Measurements from ENCODE around the gene RBBP8.

DNA sequence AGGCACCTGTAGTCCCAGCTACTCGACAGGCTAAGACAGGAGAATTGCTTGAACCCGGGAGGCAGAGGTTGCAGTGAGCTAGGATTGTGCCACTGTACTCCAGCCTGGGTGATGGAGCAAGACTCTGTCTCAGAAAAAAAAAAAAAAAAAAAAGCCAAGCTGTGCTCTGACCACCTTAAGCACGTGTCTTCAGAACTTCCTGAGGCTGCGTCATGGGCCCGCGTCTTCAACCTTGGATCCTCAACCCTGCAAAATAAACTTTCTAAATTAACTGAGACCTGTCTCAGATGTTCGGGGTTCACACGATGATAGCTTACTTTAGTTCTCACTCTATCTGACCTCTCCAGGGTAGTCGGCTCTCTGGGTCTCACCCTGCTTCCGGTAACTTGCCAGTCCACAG is 136.4 kb downstream of the RBBP8 start:
- TF ChIP-seq CTCF (IDR thresholded peaks at IDR 0.05) (no peak), POLR2A (IDR thresholded peaks at IDR 0.05; ENCODE audit: low read depth) (no peak), EP300 (IDR thresholded peaks at IDR 0.05) (no peak), POLR2AphosphoS5 (IDR thresholded peaks at IDR 0.05) (no peak)

Data from esophagus muscularis mucosa (tissue), 4 donors.